Measurements from ENCODE around the gene LILRA6. TPM values are rescaled to one million over a fixed set of nuclear protein-coding genes. Genes with fewer than 3 reads are reported as not detected.
A peak's percentile ranks its signal among the peaks of the same experiment; 100 is the strongest.

Gene LILRA6
- total and polyA plus RNA-seq, 3 donors from 2014 or later, result 0.37 to 2.7 (median 1.5) TPM

- H3K9me3 ChIP-seq, result no peaks in the 10 kb centered on the region
- H3K4me1 ChIP-seq, result peaks cover 20% of the 10 kb centered on the region
- H3K27ac ChIP-seq, result peak overlapping the region; percentile 97 to 100
- no peaks in the 10 kb centered on the region for H3K36me3 ChIP-seq (ENCODE audit: low read depth, missing control alignments)
- DNase-seq, result peak; percentile 35
- TF ChIP-seq CTCF (IDR thresholded peaks at IDR 0.05), result no peak
- TF ChIP-seq POLR2A (IDR thresholded peaks at IDR 0.05), result no peak
- no peaks in the 10 kb centered on the region for H3K27me3 ChIP-seq
- intact Hi-C loops (cut with DNase I; ENCODE audit: low total_unique reads), result no loop called here
- WGBS, 2 donors, result 16 to 19% methylated on average over 11 to 12 of the region's 12 CpGs
- H3K4me3 ChIP-seq, result peak overlapping the region; percentile 73 to 87
Observed at GRCh38 chr19:54188215-54188871, 54.2 kb downstream of the LILRA6 start.

GRCh38 chr19:54186934-54187381 lies 55.6 kb downstream of the LILRA6 start:
- H3K27ac ChIP-seq, result peak overlapping the region; percentile 97 to 100
- intact Hi-C loops (cut with DNase I; ENCODE audit: low total_unique reads), result no loop called here
- peak; percentile 92 for DNase-seq
- no peak overlapping the region for H3K4me3 ChIP-seq
- H3K4me1 ChIP-seq, result peaks cover 17% of the 10 kb centered on the region
- no peaks in the 10 kb centered on the region for H3K36me3 ChIP-seq (ENCODE audit: low read depth, missing control alignments)
- 62 to 76% methylated on average over 11 of the region's 11 CpGs for WGBS, 2 donors
- no peaks in the 10 kb centered on the region for H3K27me3 ChIP-seq
- no peak for TF ChIP-seq POLR2A (IDR thresholded peaks at IDR 0.05)
- TF ChIP-seq CTCF (IDR thresholded peaks at IDR 0.05), result no peak
- H3K9me3 ChIP-seq, result no peaks in the 10 kb centered on the region

Small RNA genes lying within 50 kb of the gene (microRNA-seq; reads per million reads assigned to microRNA genes)
- gene MIR4752 (ENCODE audit: borderline number of aligned reads in 2 of 2, borderline replicate concordance in 1 of 2), result 0 reads per million in 2 donors

Small RNA genes lying within 50 kb of the gene (small RNA-seq; reads per million reads assigned to genes)
- gene MIR4752 (0 reads per million in 2 donors), gene RNU6-1307P (0 reads per million in 2 donors)

Other genes starting within 250 kb of the LILRA6 start
- gene VSTM1, start 178.9 kb downstream of the LILRA6 start, total RNA-seq, result not detected
- gene VSTM1, start 178.9 kb downstream of the LILRA6 start, polyA plus RNA-seq (ENCODE audit: insufficient read depth, low read depth, low replicate concordance), result 1.4 TPM
- under 1 TPM in 1 of 2 donors, not detected in 1; 0.37 TPM for gene TARM1, start 161.4 kb downstream of the LILRA6 start, total RNA-seq
- not detected for gene TARM1, start 161.4 kb downstream of the LILRA6 start, polyA plus RNA-seq (ENCODE audit: insufficient read depth, low read depth, low replicate concordance)
- 1 to 10 TPM; 1.2 to 1.7 TPM for gene OSCAR, start 142.0 kb downstream of the LILRA6 start, total RNA-seq
- 1.7 TPM for gene OSCAR, start 142.0 kb downstream of the LILRA6 start, polyA plus RNA-seq (ENCODE audit: insufficient read depth, low read depth, low replicate concordance)
- gene NDUFA3, start 139.9 kb downstream of the LILRA6 start, total RNA-seq, result 10 to 100 TPM; 40.0 to 55.6 TPM
- gene NDUFA3, start 139.9 kb downstream of the LILRA6 start, polyA plus RNA-seq (ENCODE audit: insufficient read depth, low read depth, low replicate concordance), result 251 TPM
- gene TFPT, start 127.1 kb downstream of the LILRA6 start, total RNA-seq, result 10 to 100 TPM; 11.2 to 12.9 TPM
- gene TFPT, start 127.1 kb downstream of the LILRA6 start, polyA plus RNA-seq (ENCODE audit: insufficient read depth, low read depth, low replicate concordance), result 16.0 TPM
- 10 to 100 TPM; 60.1 to 66.6 TPM for gene PRPF31, start 127.0 kb downstream of the LILRA6 start, total RNA-seq
- gene PRPF31, start 127.0 kb downstream of the LILRA6 start, polyA plus RNA-seq (ENCODE audit: insufficient read depth, low read depth, low replicate concordance), result 56.4 TPM
- gene CNOT3, start 105.0 kb downstream of the LILRA6 start, total RNA-seq, result 10 to 100 TPM; 79.3 to 79.9 TPM
- gene CNOT3, start 105.0 kb downstream of the LILRA6 start, polyA plus RNA-seq (ENCODE audit: insufficient read depth, low read depth, low replicate concordance), result 94.3 TPM
- 10 to 100 TPM; 10.2 to 12.8 TPM for gene LENG1, start 83.1 kb downstream of the LILRA6 start, total RNA-seq
- gene LENG1, start 83.1 kb downstream of the LILRA6 start, polyA plus RNA-seq (ENCODE audit: insufficient read depth, low read depth, low replicate concordance), result 20.6 TPM
- under 1 TPM; 0.31 to 0.43 TPM for gene TMC4, start 69.6 kb downstream of the LILRA6 start, total RNA-seq
- gene TMC4, start 69.6 kb downstream of the LILRA6 start, polyA plus RNA-seq (ENCODE audit: insufficient read depth, low read depth, low replicate concordance), result 4.1 TPM
- 100 to 1,000 TPM; 479 to 482 TPM for gene MBOAT7, start 53.2 kb downstream of the LILRA6 start, total RNA-seq
- gene MBOAT7, start 53.2 kb downstream of the LILRA6 start, polyA plus RNA-seq (ENCODE audit: insufficient read depth, low read depth, low replicate concordance), result 218 TPM
- gene TSEN34, start 51.5 kb downstream of the LILRA6 start, total RNA-seq, result 100 to 1,000 TPM; 162 to 177 TPM
- gene TSEN34, start 51.5 kb downstream of the LILRA6 start, polyA plus RNA-seq (ENCODE audit: insufficient read depth, low read depth, low replicate concordance), result 73.1 TPM
- gene RPS9, start 41.9 kb downstream of the LILRA6 start, total RNA-seq, result 1,000 to 10,000 TPM in 1 of 2 donors, 100 to 1,000 TPM in 1; 648 to 1,251 TPM
- 969 TPM for gene RPS9, start 41.9 kb downstream of the LILRA6 start, polyA plus RNA-seq (ENCODE audit: insufficient read depth, low read depth, low replicate concordance)
- gene LILRB3, start 19.8 kb downstream of the LILRA6 start, total RNA-seq, result 10 to 100 TPM in 1 of 2 donors, 1 to 10 TPM in 1; 3.6 to 11.0 TPM
- 4.9 TPM for gene LILRB3, start 19.8 kb downstream of the LILRA6 start, polyA plus RNA-seq (ENCODE audit: insufficient read depth, low read depth, low replicate concordance)
- gene LILRB5, start 14.5 kb upstream of the LILRA6 start, total RNA-seq, result 1 to 10 TPM; 1.9 to 4.4 TPM
- 8.7 TPM for gene LILRB5, start 14.5 kb upstream of the LILRA6 start, polyA plus RNA-seq (ENCODE audit: insufficient read depth, low read depth, low replicate concordance)
- under 1 TPM; 0.71 to 0.99 TPM for gene LILRB2, start 38.3 kb upstream of the LILRA6 start, total RNA-seq
- 3.0 TPM for gene LILRB2, start 38.3 kb upstream of the LILRA6 start, polyA plus RNA-seq (ENCODE audit: insufficient read depth, low read depth, low replicate concordance)
- gene LILRA5, start 70.4 kb upstream of the LILRA6 start, total RNA-seq, result 1 to 10 TPM; 1.1 to 1.2 TPM
- 1.4 TPM for gene LILRA5, start 70.4 kb upstream of the LILRA6 start, polyA plus RNA-seq (ENCODE audit: insufficient read depth, low read depth, low replicate concordance)
- under 1 TPM in 1 of 2 donors, not detected in 1; 0.81 TPM for gene LILRA4, start 96.4 kb upstream of the LILRA6 start, total RNA-seq
- gene LILRA4, start 96.4 kb upstream of the LILRA6 start, polyA plus RNA-seq (ENCODE audit: insufficient read depth, low read depth, low replicate concordance), result 0.50 TPM
- 1 to 10 TPM; 6.4 to 7.1 TPM for gene LAIR1, start 122.1 kb upstream of the LILRA6 start, total RNA-seq
- 13.4 TPM for gene LAIR1, start 122.1 kb upstream of the LILRA6 start, polyA plus RNA-seq (ENCODE audit: insufficient read depth, low read depth, low replicate concordance)
- gene TTYH1, start 172.7 kb upstream of the LILRA6 start, total RNA-seq, result 100 to 1,000 TPM; 226 to 248 TPM
- 126 TPM for gene TTYH1, start 172.7 kb upstream of the LILRA6 start, polyA plus RNA-seq (ENCODE audit: insufficient read depth, low read depth, low replicate concordance)
- gene LENG8, start 206.4 kb upstream of the LILRA6 start, total RNA-seq, result 100 to 1,000 TPM; 313 to 507 TPM
- gene LENG8, start 206.4 kb upstream of the LILRA6 start, polyA plus RNA-seq (ENCODE audit: insufficient read depth, low read depth, low replicate concordance), result 167 TPM
- gene LENG9, start 221.0 kb upstream of the LILRA6 start, total RNA-seq, result 1 to 10 TPM; 5.6 to 5.8 TPM
- gene LENG9, start 221.0 kb upstream of the LILRA6 start, polyA plus RNA-seq (ENCODE audit: insufficient read depth, low read depth, low replicate concordance), result 1.9 TPM
- 10 to 100 TPM; 10.2 to 11.9 TPM for gene CDC42EP5, start 230.5 kb upstream of the LILRA6 start, total RNA-seq
- gene CDC42EP5, start 230.5 kb upstream of the LILRA6 start, polyA plus RNA-seq (ENCODE audit: insufficient read depth, low read depth, low replicate concordance), result 7.8 TPM